Small intestine (tissue), 7 donors: ENCODE data around the gene GPLD1. TPM values are rescaled to one million over a fixed set of nuclear protein-coding genes. Genes with fewer than 3 reads are reported as not detected.

Experiments used
- DNase-seq, 2 donors: peaks; one replicate each; pipeline versions ENCODE4 v3.0.0 to v3.0.0-alpha.2; 2013
- FAIRE-seq: peaks from 2 replicates; lab custom pipeline; 2012; peaks lifted over from hg19 to GRCh38; lab: Jason Lieb, UNC
- H3K27ac ChIP-seq, 3 donors: one replicate each; pipeline ENCODE4 v1.5.1; 2013; ENCODE audit warnings: low read length in 2 of 3, mild to moderate bottlenecking in 2 of 3, control low read depth in 1 of 3, inconsistent platforms in 1 of 3, low read depth in 1 of 3, moderate library complexity in 1 of 3
- H3K27me3 ChIP-seq, 3 donors: one replicate each; pipeline ENCODE4 v1.6.1; 2013; ENCODE audit warnings: low read length in 3 of 3, inconsistent platforms in 1 of 3; ENCODE audit not compliant: control insufficient read depth in 3 of 3, insufficient read depth in 3 of 3
- H3K36me3 ChIP-seq, 3 donors: one replicate each; pipeline ENCODE4 v1.6.1; 2013; ENCODE audit warnings: low read length in 3 of 3, inconsistent platforms in 1 of 3, low read depth in 1 of 3, mild to moderate bottlenecking in 1 of 3, moderate library complexity in 1 of 3; ENCODE audit not compliant: control insufficient read depth in 3 of 3, insufficient read depth in 2 of 3
- H3K4me1 ChIP-seq, 3 donors: one replicate each; pipeline ENCODE4 v1.6.1; 2013; ENCODE audit warnings: low read length in 2 of 3, inconsistent platforms in 1 of 3, low read depth in 1 of 3, mild to moderate bottlenecking in 1 of 3, moderate library complexity in 1 of 3; ENCODE audit not compliant: control insufficient read depth in 3 of 3, insufficient read depth in 2 of 3
- H3K4me3 ChIP-seq, 3 donors: one replicate each; pipeline ENCODE4 v1.5.1; 2013; ENCODE audit warnings: low read length in 3 of 3, control low read depth in 1 of 3, inconsistent platforms in 1 of 3, low read depth in 1 of 3, mild to moderate bottlenecking in 1 of 3, moderate library complexity in 1 of 3
- H3K9me3 ChIP-seq, 2 donors: one replicate each; pipeline ENCODE4 v1.6.1; 2013; ENCODE audit warnings: low read depth in 1 of 2, low read length in 1 of 2; ENCODE audit not compliant: control insufficient read depth in 2 of 2, insufficient read depth in 1 of 2
- WGBS, 3 donors: extraction: QIAGEN DNeasy Blood & Tissue Kit; methylation state at CpG; one replicate each; pipeline ENCODE4 v1.1.7; 2013; 5-methylcytosine and 5-hydroxymethylcytosine counted together
- polyA plus RNA-seq, 4 donors: library from polyadenylated mRNA; stranded (reverse) in 3 of 4; unstranded in 1 of 4; fragments of 200-250 nt in 3 of 4; fragments of 120-200 nt in 1 of 4; gene quantifications; one replicate each; pipeline versions ENCODE4 v1.2.1 to v1.2.3, GENCODE V29; 2013
- donor health status: healthy with polysubstance abuse.
- donor health status: control.
- donor health status: control.
- donor health status: Bipolar disorder and iron deficiency.
- donor health status: healthy.

Gene GPLD1
- polyA plus RNA-seq, 4 donors = 0.28 to 1.4 TPM; not detected in 2

DNA sequence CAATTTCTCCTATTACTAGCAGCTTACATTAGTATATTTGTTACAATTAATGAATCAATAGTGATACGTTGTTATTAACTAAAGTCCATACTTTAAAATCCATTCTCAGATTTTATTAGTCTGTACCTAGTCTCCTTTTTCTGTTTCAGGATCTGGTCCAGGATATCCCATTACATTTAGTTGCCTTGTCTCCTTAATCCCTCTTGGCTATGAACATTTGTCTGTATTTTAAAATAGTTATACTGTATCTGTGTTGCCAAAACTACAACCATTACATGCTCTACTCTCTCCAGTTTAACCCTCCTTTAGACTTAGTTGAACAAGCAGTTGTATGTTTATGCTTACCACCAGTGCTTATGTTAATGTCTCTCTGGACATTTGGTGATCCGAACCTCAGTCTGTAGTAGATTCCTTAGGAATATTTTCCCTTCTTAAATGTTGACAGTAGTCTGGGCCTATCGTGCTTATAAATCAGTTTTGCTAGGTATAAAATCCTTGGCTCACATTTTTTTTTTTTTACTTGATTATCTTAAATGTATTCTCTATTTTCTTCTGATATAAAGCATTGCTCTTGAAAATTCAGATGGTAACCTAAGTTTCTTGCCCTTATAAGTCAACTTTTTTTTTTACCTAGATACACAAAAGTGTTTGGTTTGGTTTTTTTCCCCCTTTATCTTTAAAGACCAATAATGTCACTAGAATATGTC is 17.6 kb upstream of the GPLD1 start:
- 95 to 98% (median 96%) methylated on average over 3 of the region's 3 CpGs for WGBS, 3 donors
- H3K4me1 ChIP-seq = peaks cover 0 to 13% (median 0%) of the 10 kb centered on the region in 3 donors
- no peak overlapping the region for H3K4me3 ChIP-seq
- no peak for FAIRE-seq
- no peaks in the 10 kb centered on the region for H3K9me3 ChIP-seq
- DNase-seq = no peak
- H3K27ac ChIP-seq = no peak overlapping the region
- no peaks in the 10 kb centered on the region for H3K27me3 ChIP-seq
- H3K36me3 ChIP-seq = peaks cover 0 to 25% (median 0%) of the 10 kb centered on the region in 3 donors

DNA sequence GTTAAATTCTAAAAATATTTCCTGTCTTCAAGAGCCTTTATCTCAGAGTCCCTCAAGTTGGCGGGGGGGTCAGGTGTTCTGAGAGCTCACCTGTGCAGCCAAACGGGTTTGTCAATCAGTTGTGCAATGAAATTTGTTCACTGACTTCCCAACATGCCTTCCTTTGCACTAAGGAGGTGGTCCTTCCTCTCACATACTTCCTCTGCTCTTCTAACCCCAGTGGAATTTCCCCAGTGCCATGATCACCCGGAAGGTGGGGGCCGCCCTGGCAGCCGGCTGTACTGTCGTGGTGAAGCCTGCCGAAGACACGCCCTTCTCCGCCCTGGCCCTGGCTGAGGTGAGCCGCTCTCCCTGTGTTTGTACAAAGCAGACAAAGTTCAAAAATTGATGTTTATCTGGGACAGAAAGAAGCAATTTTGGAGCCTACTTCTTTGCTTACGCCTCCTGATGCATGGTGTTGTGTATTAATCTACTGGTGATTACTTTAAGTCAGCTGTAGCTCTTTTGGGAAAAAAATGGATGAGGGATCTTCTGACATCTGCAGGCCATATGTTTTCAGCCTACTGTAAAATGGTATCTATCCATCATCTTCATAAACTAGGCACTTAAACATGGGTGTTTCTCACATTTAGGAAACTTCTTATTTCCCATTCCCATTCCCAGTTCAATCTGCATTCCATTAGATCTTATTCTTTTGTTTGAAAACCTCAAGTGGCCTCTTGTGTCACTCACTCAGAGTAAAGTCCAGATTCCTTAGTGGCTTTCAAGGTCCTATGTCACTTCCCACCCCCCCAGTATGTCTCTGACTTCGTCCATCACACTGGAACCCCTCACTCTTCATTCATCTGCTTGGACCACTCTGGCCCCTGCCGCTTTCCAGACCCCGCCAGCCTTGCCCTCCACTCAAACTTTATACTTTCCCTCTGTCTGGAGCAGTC is 15.5 kb upstream of the GPLD1 start:
- DNase-seq = peak; percentile 13 to 47
- no peak overlapping the region for H3K4me3 ChIP-seq
- WGBS, 3 donors = 73 to 77% (median 74%) methylated on average over 14 of the region's 14 CpGs

DNA sequence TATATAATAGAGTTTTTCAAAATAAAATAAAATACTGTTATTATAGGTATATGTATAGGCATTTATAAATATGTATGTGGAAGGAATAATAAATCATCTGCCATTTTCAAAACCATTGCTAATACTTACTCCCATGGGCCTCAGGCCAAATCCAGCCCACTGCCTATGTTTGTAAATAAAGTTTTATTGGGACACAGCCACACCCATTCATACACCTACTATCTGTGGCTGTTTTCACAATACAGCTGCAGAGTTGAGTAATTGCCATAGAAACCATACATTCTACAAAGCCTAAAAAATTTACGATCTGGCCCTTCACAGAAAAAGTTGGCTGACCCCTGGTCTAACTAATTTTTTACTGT is 14.9 kb upstream of the GPLD1 start:
- peak overlapping the region in 1 of 3 donors; percentile 41 for H3K27ac ChIP-seq
- DNase-seq (no peak), FAIRE-seq (no peak)
- peaks cover 0 to 29% (median 0%) of the 10 kb centered on the region in 3 donors for H3K36me3 ChIP-seq
- H3K9me3 ChIP-seq = no peaks in the 10 kb centered on the region
- H3K4me1 ChIP-seq = peaks cover 0 to 13% (median 0%) of the 10 kb centered on the region in 3 donors
- H3K4me3 ChIP-seq = no peak overlapping the region
- H3K27me3 ChIP-seq = no peaks in the 10 kb centered on the region
- WGBS, 3 donors = 81 to 100% (median 91%) methylated on average over 1 of the region's 1 CpG

More for the DNA sequence above, 15.5 kb upstream of the GPLD1 start:
- H3K27ac ChIP-seq = peak overlapping the region in 1 of 3 donors; percentile 41
- H3K27me3 ChIP-seq = no peaks in the 10 kb centered on the region
- FAIRE-seq = no peak
- H3K9me3 ChIP-seq = no peaks in the 10 kb centered on the region
- H3K4me1 ChIP-seq = peaks cover 0 to 13% (median 0%) of the 10 kb centered on the region in 3 donors
- peaks cover 0 to 26% (median 0%) of the 10 kb centered on the region in 3 donors for H3K36me3 ChIP-seq

DNA sequence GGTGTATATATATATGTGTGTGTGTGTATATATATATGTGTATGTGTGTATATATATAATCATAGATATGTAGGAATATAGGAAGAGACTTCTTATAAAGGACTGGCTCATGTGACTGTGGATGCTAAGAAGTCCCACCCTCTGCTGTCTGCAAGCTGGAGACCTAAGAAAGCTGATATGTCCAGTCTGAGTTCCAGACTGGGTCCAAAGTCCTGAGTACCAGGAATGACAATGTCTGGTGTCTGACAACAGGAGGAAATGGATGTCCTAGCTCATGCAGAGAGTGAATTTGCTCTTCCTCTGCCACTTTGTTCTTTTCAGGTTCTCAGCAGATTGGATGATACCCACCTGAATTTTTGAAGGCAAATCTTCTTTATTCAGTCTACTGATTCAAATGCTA is 12.5 kb upstream of the GPLD1 start:
- peak overlapping the region in 1 of 3 donors; percentile 54 for H3K27ac ChIP-seq
- H3K4me1 ChIP-seq = peaks cover 0 to 13% (median 0%) of the 10 kb centered on the region in 3 donors
- H3K4me3 ChIP-seq = no peak overlapping the region
- H3K36me3 ChIP-seq = peaks cover 0 to 41% (median 0%) of the 10 kb centered on the region in 3 donors
- FAIRE-seq = no peak
- DNase-seq = peak; percentile 68 to 82
- no peaks in the 10 kb centered on the region for H3K27me3 ChIP-seq
- peaks cover 0 to 6% of the 10 kb centered on the region in 2 donors for H3K9me3 ChIP-seq

DNA sequence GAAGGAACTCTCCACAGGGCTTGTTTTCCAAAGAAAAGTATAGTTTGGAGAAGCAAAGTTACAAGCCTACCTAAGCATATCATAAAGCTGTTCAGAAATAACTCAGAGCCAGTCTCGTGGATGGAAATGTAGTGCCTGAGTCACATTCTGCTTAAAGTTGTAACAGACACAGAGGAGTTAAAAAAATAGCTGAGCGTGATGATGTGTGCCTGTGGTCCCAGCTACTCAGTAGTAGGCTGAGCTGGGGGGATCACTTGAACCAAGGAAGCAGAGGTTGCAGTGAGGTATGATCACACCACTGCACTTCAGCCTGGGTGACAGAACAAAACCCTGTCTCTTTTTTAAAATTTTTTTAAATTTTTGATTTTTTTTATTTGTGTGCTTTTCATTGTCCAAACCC is 12.0 kb upstream of the GPLD1 start:
- no peak overlapping the region for H3K27ac ChIP-seq
- DNase-seq (no peak), FAIRE-seq (no peak)
- peaks cover 0 to 13% (median 0%) of the 10 kb centered on the region in 3 donors for H3K4me1 ChIP-seq
- H3K27me3 ChIP-seq = no peaks in the 10 kb centered on the region
- no peak overlapping the region for H3K4me3 ChIP-seq
- WGBS, 3 donors = 78 to 80% (median 80%) methylated on average over 2 of the region's 2 CpGs
- H3K9me3 ChIP-seq = peaks cover 0 to 8% of the 10 kb centered on the region in 2 donors
- H3K36me3 ChIP-seq = peaks cover 0 to 42% (median 0%) of the 10 kb centered on the region in 3 donors

DNA sequence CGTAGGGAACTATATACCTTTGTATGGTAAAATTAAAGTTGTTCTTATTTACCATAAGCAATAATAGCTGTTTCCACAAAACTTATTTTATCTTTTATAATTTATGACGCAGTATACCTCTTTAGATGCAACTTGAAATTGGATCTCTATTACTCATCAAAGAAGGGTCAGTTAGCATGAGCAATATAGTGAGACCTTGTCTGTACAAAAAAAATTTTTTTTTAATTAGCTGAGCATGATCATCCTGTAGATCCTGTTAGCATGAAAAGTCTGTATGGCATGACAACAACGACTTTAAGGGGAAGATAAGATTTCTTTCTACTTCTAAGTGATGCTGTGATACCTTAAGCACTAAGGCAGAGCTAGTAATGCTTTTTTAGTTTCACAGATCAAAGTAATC is 11.3 kb upstream of the GPLD1 start:
- no peak for FAIRE-seq
- Histone ChIP-seq H3K9me3 (peaks cover 0 to 8% of the 10 kb centered on the region in 2 donors), H3K36me3 (peaks cover 0 to 39% (median 0%) of the 10 kb centered on the region in 3 donors), H3K4me3 (no peak overlapping the region), H3K4me1 (peaks cover 0 to 14% (median 1%) of the 10 kb centered on the region in 3 donors), H3K27me3 (no peaks in the 10 kb centered on the region), H3K27ac (no peak overlapping the region)
- no peak for DNase-seq
- 84 to 88% (median 86%) methylated on average over 3 of the region's 3 CpGs for WGBS, 3 donors

DNA sequence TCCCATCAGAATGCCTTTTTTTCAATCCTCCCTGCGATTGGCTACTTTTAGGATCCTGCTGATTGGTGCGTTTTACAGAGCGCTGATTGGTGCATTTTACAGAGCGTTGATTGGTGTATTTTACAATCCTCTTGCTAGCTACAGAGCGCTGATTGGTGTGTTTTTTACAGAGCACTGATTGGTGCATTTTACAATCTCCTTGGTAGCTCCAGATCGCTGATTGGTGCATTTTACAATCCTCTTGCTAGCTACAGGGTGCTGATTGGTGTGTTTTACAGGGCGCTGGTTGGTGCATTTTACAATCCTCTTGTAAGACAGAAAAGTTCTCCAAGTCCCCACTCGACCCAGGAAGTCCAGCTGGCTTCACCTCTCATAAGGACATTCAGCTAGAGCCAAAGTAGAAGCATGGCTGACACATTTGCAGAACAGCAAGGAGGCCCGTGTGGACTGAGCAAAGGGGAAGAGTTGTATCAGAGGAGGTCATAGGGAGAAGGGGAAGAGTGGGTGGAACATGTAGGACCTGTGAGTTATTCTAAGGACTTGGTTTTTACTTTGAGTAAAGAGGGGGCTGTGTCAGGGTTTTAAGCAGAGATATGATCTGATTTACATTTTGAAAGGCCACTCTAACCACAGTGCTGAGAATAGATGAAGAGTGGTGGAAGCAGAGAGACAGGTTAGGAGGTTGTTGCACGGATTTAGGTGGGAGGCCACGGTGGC is 8.0 kb upstream of the GPLD1 start:
- Histone ChIP-seq H3K4me1 (peaks cover 0 to 14% (median 2%) of the 10 kb centered on the region in 3 donors), H3K27me3 (no peaks in the 10 kb centered on the region), H3K27ac (no peak overlapping the region), H3K9me3 (peaks cover 0 to 8% of the 10 kb centered on the region in 2 donors), H3K36me3 (peaks cover 0 to 22% (median 0%) of the 10 kb centered on the region in 3 donors), H3K4me3 (no peak overlapping the region)
- 86 to 93% (median 88%) methylated on average over 11 of the region's 11 CpGs for WGBS, 3 donors
- DNase-seq (no peak), FAIRE-seq (no peak)
